ENCODE measurements around the gene ASPSCR1.

The ASPSCR1 gene

GRCh38 chr17:82015311-82015971 lies 38.0 kb downstream of the ASPSCR1 start:
- no peak for DNase-seq

GRCh38 chr17:82016061-82016874 lies 38.8 kb downstream of the ASPSCR1 start:
- DNase-seq: no peak

GRCh38 chr17:82016875-82017459 lies 39.5 kb downstream of the ASPSCR1 start:
- no peak for DNase-seq

- DNase-seq: no peak
Observed at GRCh38 chr17:82017612-82018151, 40.3 kb downstream of the ASPSCR1 start.

- DNase-seq: no peak
Observed at GRCh38 chr17:82018152-82018988, 40.9 kb downstream of the ASPSCR1 start.

- DNase-seq: no peak
Observed at GRCh38 chr17:82018989-82019689, 41.7 kb downstream of the ASPSCR1 start.

GRCh38 chr17:82019690-82020571 lies 42.5 kb downstream of the ASPSCR1 start:
- peak; percentile 57 for DNase-seq

GRCh38 chr17:82020572-82021106 lies 43.2 kb downstream of the ASPSCR1 start:
- no peak for DNase-seq

GRCh38 chr17:82021107-82021899 lies 43.9 kb downstream of the ASPSCR1 start:
- DNase-seq: peak; percentile 63 to 67

GRCh38 chr17:82021900-82022309 lies 44.5 kb downstream of the ASPSCR1 start:
- no peak for DNase-seq

- no peak for DNase-seq
Observed at GRCh38 chr17:82022310-82022980, 45.0 kb downstream of the ASPSCR1 start, which contains the start of gene CENPX. CENPX (minus strand) TSS chr17:82022878; CDS start chr17:82022861, 17 bp downstream.

- DNase-seq: peak; percentile 100
Observed at GRCh38 chr17:82022981-82023446, 45.6 kb downstream of the ASPSCR1 start, which contains the start of gene LRRC45. LRRC45 (plus strand) TSS chr17:82023305; CDS start chr17:82023644, 339 bp downstream.

GRCh38 chr17:82023447-82024241 lies 46.2 kb downstream of the ASPSCR1 start:
- DNase-seq: peak in 1 of 2 donors; percentile 4

- DNase-seq: no peak
Observed at GRCh38 chr17:82024859-82025258, 47.4 kb downstream of the ASPSCR1 start.

- no peak for DNase-seq
Observed at GRCh38 chr17:82025401-82026107, 48.1 kb downstream of the ASPSCR1 start.

GRCh38 chr17:82028246-82028645 lies 50.8 kb downstream of the ASPSCR1 start:
- no peak for DNase-seq

GRCh38 chr17:82028966-82029365 lies 51.5 kb downstream of the ASPSCR1 start:
- DNase-seq: no peak
